ENCODE results near the gene FCER2.
"Not testable (repeated sequence)": the region's sequence is repeated elsewhere in the genome, so short reads cannot be mapped to it uniquely, and the experiment has no call there.

The FCER2 gene
- 0 to 1.2 (median 0) reads per million in 9 experiments for total RNA-seq

DNA sequence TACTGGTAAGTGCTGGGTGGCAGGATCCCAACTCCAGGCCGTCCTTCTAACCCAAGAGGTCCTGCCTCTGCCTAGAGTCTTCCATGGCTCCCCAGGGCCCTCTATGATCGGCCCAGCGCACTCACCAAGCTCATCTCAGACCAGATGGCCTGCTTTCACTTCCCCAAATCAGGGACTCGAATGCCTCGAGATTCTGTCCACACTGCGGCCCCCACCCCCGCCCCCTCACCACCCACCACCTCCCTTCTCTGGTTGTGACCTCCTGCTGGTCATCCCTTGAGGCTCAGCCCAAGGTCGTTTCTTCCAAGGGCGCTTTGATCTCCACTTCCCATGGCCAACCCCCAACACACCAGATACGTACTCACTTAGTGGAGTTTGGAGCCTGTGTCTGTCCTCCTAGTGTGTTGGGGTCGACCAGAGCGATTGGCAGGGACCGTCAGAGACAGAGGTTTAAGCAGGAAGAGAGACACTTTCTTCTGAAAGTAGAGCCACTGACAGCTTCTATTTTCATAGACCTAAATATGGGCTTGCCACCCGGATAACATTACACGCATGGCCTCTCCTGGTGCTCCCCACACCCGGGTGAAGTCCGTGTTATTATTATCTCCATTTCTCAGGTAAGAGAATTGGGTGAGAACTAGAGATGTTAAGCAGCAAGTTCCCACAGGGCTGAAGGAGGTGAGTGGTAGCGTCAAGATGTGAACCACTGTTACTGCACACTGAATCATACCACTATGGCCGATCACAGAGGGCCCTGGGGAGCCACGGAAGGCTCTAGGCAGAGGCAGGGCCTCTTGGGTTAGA, at the start of gene FCER2:
TSS of gene FCER2 (minus strand) at position 478 of the 804 bp plus-strand sequence. CDS start 2,371 bp downstream, outside the sequence.
- DNase-seq (no peak), ATAC-seq (replicated peaks) (no peak)
- Mint-ChIP-seq H3K4me1 (ENCODE audit: low read depth in 2 of 2) (peaks cover 19 to 23% of the 10 kb centered on the region in 2 donors), H3K27me3 (peaks cover 26 to 48% of the 10 kb centered on the region in 2 donors), H3K36me3 (ENCODE audit: insufficient read depth) (peaks cover 13% of the 10 kb centered on the region), H3K4me3 (no peak within 1 kb of the TSS), H3K9me3 (no peaks in the 10 kb centered on the region), H3K27ac (peak within 1 kb of the TSS in 1 of 2 donors; percentile 25)

DNA sequence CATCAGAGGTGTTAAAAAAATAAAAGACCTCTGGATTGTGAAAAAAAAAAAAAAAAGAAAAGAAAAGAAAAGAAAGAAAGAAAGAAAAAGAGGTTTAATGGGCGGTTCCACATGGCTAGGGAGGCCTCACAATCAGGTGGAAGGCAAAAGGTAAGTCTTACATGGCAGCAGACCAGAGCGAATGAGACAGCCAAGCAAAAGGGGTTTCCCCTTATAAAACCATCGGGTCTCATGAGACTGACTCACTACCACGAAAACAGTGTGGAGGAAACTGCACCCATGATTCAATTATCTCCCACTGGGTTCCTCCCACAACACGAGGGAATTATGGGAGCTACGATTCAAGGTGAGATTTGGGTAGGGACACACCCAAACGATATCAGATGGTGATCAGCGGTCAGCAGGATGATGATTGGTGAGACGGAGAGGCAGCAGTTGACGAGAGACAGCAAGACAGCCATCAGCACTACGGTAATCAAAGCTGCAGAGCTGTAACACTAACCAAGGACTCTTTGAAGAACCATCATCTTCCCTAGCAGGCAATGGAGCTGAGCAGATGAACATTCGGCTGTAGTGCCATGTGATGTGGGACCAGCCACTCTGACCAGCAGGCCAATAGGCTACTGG, 49.3 kb upstream of the FCER2 start:
- ATAC-seq (replicated peaks): peak; percentile 81
- Mint-ChIP-seq H3K4me3 (no peak overlapping the region), H3K27ac (peak overlapping the region in 1 of 2 donors; percentile 38)

DNA sequence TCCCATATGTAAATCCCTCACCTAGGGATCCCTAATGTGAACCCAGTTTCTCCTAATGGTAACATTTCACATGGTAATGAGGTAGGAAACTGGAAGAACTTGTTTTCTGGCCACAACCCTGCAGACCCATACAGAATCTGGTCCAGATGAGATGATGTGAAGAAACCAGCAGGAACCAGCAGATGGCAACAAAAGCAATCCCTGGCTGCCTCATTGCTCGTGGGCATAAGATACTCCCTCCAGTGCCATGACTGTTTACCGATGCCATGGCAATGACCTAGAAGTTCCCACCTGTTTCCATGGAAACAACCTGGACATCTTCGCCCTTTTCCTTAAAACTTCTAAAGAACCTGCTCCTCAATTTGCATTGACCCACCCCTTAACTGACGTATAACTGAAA, 46.8 kb upstream of the FCER2 start:
- H3K4me1 Mint-ChIP-seq (ENCODE audit: low read depth in 2 of 2): peaks cover 6 to 11% of the 10 kb centered on the region in 2 donors
- ATAC-seq (replicated peaks) (peak; percentile 31), DNase-seq (no peak)
- no peak overlapping the region for H3K4me3 Mint-ChIP-seq
- H3K27ac Mint-ChIP-seq: no peak overlapping the region
- peaks cover 3% of the 10 kb centered on the region for H3K36me3 Mint-ChIP-seq (ENCODE audit: insufficient read depth)
- peaks cover 2 to 5% of the 10 kb centered on the region in 2 donors for H3K9me3 Mint-ChIP-seq
- H3K27me3 Mint-ChIP-seq: peaks cover 28 to 38% of the 10 kb centered on the region in 2 donors

More for the DNA sequence above, 49.3 kb upstream of the FCER2 start:
- peaks cover 4 to 10% of the 10 kb centered on the region in 2 donors for H3K9me3 Mint-ChIP-seq
- no peak for DNase-seq
- H3K36me3 Mint-ChIP-seq (ENCODE audit: insufficient read depth): peaks cover 3% of the 10 kb centered on the region
- H3K4me1 Mint-ChIP-seq (ENCODE audit: low read depth in 2 of 2): peaks cover 6 to 11% of the 10 kb centered on the region in 2 donors
- peaks cover 32 to 38% of the 10 kb centered on the region in 2 donors for H3K27me3 Mint-ChIP-seq

- H3K27ac Mint-ChIP-seq: no peak overlapping the region
- peaks cover 28 to 38% of the 10 kb centered on the region in 2 donors for H3K27me3 Mint-ChIP-seq
- peaks cover 6% of the 10 kb centered on the region in 2 donors for H3K4me1 Mint-ChIP-seq (ENCODE audit: low read depth in 2 of 2)
- DNase-seq (no peak), ATAC-seq (replicated peaks) (no peak)
- H3K36me3 Mint-ChIP-seq (ENCODE audit: insufficient read depth): peaks cover 3% of the 10 kb centered on the region
- peaks cover 2 to 5% of the 10 kb centered on the region in 2 donors for H3K9me3 Mint-ChIP-seq
- H3K4me3 Mint-ChIP-seq: no peak overlapping the region
Observed at GRCh38 chr19:7748171-7748570, 46.2 kb upstream of the FCER2 start.

DNA sequence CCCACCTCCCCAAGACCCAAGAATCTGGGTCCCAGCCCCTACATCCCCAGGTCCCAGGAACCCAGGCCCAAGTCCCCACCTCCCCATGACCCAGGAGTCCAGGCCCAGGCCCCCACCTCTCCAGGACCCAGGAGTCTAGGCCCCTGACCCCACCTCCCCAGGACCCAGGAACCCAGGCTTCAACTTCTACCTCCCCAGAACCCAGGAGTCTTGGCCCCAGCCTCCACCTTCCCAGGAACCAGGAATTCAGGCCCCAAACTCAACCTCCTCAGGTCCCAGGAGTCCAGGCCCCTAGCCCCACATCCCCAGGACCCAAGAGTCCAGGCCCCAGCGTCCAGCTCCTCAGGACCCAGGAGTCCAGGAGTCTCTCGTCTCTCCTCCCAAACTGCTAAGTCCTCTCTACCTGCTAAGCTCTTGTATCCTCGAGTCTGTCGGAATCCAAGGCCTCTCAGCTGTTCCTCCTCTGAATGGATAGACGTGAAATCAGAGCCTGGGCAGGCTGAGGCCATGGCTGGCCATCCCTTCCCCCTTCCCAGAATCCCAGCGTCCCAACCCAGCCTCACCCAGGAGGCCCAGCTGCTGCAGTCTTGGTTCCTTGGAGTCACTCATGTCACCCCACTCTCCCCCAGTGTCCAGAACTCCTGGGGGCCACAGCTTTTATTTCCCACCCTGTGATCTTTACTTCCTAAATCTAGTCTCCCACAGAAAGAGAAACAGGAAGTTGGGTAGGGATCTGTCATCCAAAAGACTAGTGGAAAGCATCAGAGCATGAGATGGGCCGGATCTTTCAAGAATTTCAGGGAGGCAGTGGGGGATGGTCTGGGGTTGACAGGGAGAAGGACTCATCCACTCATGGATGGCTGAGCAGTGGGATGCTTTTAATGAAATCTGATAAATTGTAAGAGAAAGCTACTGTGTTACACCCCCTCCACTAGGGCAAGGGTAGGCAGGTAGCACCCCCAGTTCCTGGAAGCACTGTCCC, 45.3 kb upstream of the FCER2 start, which contains the start of gene CD209:
TSS of gene CD209 (minus strand) at position 632 of the 982 bp plus-strand sequence. CDS start at position 609, 23 bp downstream.
- H3K36me3 Mint-ChIP-seq (ENCODE audit: insufficient read depth): peaks cover 3% of the 10 kb centered on the region
- peaks cover 2 to 5% of the 10 kb centered on the region in 2 donors for H3K9me3 Mint-ChIP-seq
- ATAC-seq (replicated peaks): no peak
- no peak within 1 kb of the TSS for H3K27ac Mint-ChIP-seq
- H3K4me3 Mint-ChIP-seq: no peak within 1 kb of the TSS
- peaks cover 5 to 6% of the 10 kb centered on the region in 2 donors for H3K4me1 Mint-ChIP-seq (ENCODE audit: low read depth in 2 of 2)
- peaks cover 28 to 34% of the 10 kb centered on the region in 2 donors for H3K27me3 Mint-ChIP-seq
- no peak for DNase-seq

DNA sequence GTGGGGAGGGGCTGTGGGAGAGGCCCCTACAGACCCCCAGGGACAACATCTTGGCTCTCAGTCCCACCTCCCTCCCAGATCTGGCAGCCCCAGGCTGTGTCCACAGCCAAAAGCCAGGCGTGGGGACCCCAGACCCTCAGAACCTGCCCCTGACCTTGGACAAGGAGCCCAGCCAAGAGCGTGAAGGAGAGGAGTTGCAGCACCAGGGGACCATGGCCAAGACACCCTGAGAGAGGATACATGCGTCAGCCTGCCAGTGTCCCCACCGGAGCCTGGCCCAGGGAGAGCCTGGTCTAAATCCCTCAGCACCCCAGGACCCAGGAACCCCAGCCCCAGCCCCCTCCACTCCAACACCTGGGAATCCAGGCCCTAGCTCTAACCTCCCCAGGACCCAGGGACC, 44.4 kb upstream of the FCER2 start:
- H3K27ac Mint-ChIP-seq; H3K36me3 Mint-ChIP-seq (ENCODE audit: insufficient read depth); ATAC-seq (replicated peaks); H3K4me3 Mint-ChIP-seq; H3K9me3 Mint-ChIP-seq; H3K4me1 Mint-ChIP-seq (ENCODE audit: low read depth in 2 of 2); DNase-seq: not testable (repeated sequence)
- peaks cover 33 to 36% of the 10 kb centered on the region in 2 donors for H3K27me3 Mint-ChIP-seq

DNA sequence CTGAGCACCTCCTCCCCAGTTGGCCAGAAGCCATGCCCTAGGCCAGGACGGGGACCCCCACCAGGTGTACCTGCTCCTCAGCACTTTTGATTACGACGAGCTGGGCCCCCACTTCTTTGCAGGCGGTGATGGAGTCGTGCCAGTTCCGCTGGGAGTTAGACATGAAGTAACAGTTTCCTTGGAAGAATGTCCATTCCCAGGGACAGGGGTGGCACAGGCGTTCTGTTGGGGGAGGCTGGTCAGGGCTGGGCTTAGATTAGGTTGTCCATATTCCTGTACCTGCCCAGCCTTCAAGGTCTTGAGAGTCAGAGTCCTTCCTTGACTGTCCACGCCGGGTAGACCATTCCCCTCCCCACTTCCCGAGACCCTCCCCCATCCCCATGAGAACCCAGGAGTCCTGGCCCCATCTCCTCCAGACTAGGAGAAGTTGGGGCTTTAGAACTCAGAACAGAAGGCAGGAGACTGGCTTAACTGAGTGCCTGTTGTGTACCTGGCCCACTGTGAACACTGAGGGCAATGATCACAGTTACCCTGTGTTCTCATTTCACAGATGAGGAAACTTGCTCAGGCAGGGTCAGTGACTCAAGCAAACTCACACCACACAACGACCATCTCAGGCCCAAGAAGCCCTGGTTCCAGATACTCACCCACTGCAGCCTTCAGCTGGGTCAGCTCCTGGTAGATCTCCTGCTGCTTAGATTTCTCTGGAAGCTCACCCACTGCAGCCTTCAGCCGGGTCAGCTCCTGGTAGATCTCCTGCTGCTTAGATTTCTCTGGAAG, 43.1 kb upstream of the FCER2 start:
- Mint-ChIP-seq H3K36me3 (ENCODE audit: insufficient read depth) (no peaks in the 10 kb centered on the region), H3K4me1 (ENCODE audit: low read depth in 2 of 2) (no peaks in the 10 kb centered on the region), H3K27ac (no peak overlapping the region), H3K4me3 (no peak overlapping the region), H3K27me3 (peaks cover 31 to 38% of the 10 kb centered on the region in 2 donors), H3K9me3 (peaks cover 2 to 5% of the 10 kb centered on the region in 2 donors)
- ATAC-seq (replicated peaks) (no peak), DNase-seq (no peak)

- H3K4me1 Mint-ChIP-seq (ENCODE audit: low read depth in 2 of 2): no peaks in the 10 kb centered on the region
Observed at GRCh38 chr19:7744199-7744786, 42.4 kb upstream of the FCER2 start.

GRCh38 chr19:7743425-7743841, 41.5 kb upstream of the FCER2 start:
- peaks cover 35 to 51% of the 10 kb centered on the region in 2 donors for H3K27me3 Mint-ChIP-seq
- H3K36me3 Mint-ChIP-seq (ENCODE audit: insufficient read depth): no peaks in the 10 kb centered on the region
- no peak overlapping the region for H3K4me3 Mint-ChIP-seq
- DNase-seq: no peak
- H3K9me3 Mint-ChIP-seq: peaks cover 2 to 5% of the 10 kb centered on the region in 2 donors
- no peak for ATAC-seq (replicated peaks)
- no peak overlapping the region for H3K27ac Mint-ChIP-seq
- no peaks in the 10 kb centered on the region for H3K4me1 Mint-ChIP-seq (ENCODE audit: low read depth in 2 of 2)

More at GRCh38 chr19:7744199-7744786, 42.4 kb upstream of the FCER2 start:
- Mint-ChIP-seq H3K36me3 (ENCODE audit: insufficient read depth) (no peaks in the 10 kb centered on the region), H3K9me3 (peaks cover 2 to 5% of the 10 kb centered on the region in 2 donors), H3K27me3 (peaks cover 29 to 42% of the 10 kb centered on the region in 2 donors), H3K4me3 (no peak overlapping the region), H3K27ac (no peak overlapping the region)
- ATAC-seq (replicated peaks) (no peak), DNase-seq (no peak)

GRCh38 chr19:7742991-7743390, 41.1 kb upstream of the FCER2 start:
- Mint-ChIP-seq H3K27ac (no peak overlapping the region), H3K27me3 (peaks cover 32 to 51% of the 10 kb centered on the region in 2 donors), H3K4me1 (ENCODE audit: low read depth in 2 of 2) (no peaks in the 10 kb centered on the region), H3K36me3 (ENCODE audit: insufficient read depth) (no peaks in the 10 kb centered on the region), H3K9me3 (peaks cover 1 to 2% of the 10 kb centered on the region in 2 donors), H3K4me3 (no peak overlapping the region)
- no peak for ATAC-seq (replicated peaks)
- no peak for DNase-seq

- no peak for DNase-seq
- Mint-ChIP-seq H3K27ac (no peak overlapping the region), H3K9me3 (no peaks in the 10 kb centered on the region), H3K27me3 (peaks cover 33 to 51% of the 10 kb centered on the region in 2 donors), H3K4me1 (ENCODE audit: low read depth in 2 of 2) (no peaks in the 10 kb centered on the region), H3K4me3 (no peak overlapping the region), H3K36me3 (ENCODE audit: insufficient read depth) (no peaks in the 10 kb centered on the region)
- ATAC-seq (replicated peaks): no peak
Observed at GRCh38 chr19:7742575-7742974, 40.6 kb upstream of the FCER2 start.

DNA sequence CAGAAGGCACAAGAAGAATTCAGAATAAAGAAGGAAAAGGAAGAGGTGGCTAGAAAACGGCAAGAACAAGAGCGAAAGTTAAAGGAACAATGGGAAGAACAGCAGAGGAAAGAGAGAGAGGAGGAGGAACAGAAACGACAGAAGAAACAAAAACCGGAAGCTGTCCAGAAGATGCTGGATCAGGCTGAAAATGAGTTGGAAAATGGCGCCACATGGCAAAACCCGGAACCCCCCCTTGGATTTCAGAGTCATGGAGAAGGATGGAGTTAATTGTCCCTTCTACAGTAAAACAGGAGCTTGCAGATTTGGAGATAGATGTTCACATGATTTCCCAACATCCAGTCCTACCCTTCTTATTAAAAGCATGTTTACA, 38.7 kb upstream of the FCER2 start:
- Mint-ChIP-seq H3K4me1 (ENCODE audit: low read depth in 2 of 2) (no peaks in the 10 kb centered on the region), H3K9me3 (no peaks in the 10 kb centered on the region)
- no peak for ATAC-seq (replicated peaks)

More for the DNA sequence above, 38.7 kb upstream of the FCER2 start:
- Mint-ChIP-seq H3K36me3 (ENCODE audit: insufficient read depth) (peaks cover 3% of the 10 kb centered on the region), H3K4me3 (no peak overlapping the region), H3K27ac (no peak overlapping the region), H3K27me3 (peaks cover 41 to 58% of the 10 kb centered on the region in 2 donors)
- DNase-seq: no peak
